GM23248 (cell line): ENCODE measurements around the gene POLG.

ENCODE experiments used
- EZH2 ChIP-seq: fragments of 200-600 bp; sonication (generic); IDR thresholded peaks from 2 replicates; pipeline ENCODE4 v1.6.1; 2018; ENCODE audit warnings: antibody characterized with exemption, mild to moderate bottlenecking; ENCODE audit not compliant: insufficient read depth, poor library complexity, severe bottlenecking
- EZH2phosphoT487 ChIP-seq: fragments of 200-600 bp; sonication (generic); IDR thresholded peaks from 2 replicates; pipeline ENCODE4 v1.6.1; 2018; ENCODE audit warnings: antibody characterized with exemption, moderate library complexity, mild to moderate bottlenecking, low read depth; ENCODE audit not compliant: insufficient read depth

- TF ChIP-seq EZH2 (no peak), EZH2phosphoT487 (no peak)
These were observed at the start of gene POLG for GRCh38 chr15:89334510-89335297.
